Upper lobe of right lung (tissue), 1 donor: ENCODE measurements around the gene SNX33. TPM values are rescaled to one million over a fixed set of nuclear protein-coding genes. Genes with fewer than 3 reads are reported as not detected.
A peak's percentile ranks its signal among the peaks of the same experiment; 100 is the strongest.
"Not testable (repeated sequence)": the region's sequence is repeated elsewhere in the genome, so short reads cannot be mapped to it uniquely, and the experiment has no call there.

Source experiments
- ATAC-seq: fragments of 200-7000 bp; cut with Tn5 transposase; one replicate; pipeline ENCODE4 v1.9.1; 2020; ENCODE audit warnings: mild to moderate bottlenecking, moderate library complexity
- DNase-seq: peaks from one replicate; pipeline ENCODE4 v3.0.0-alpha.2; 2020
- H3K27ac ChIP-seq: fragments of 200-600 bp; one replicate; pipeline ENCODE4 v1.8.0; 2022
- H3K27me3 ChIP-seq: fragments of 200-600 bp; one replicate; pipeline ENCODE4 v1.8.0; 2022; ENCODE audit warnings: mild to moderate bottlenecking
- H3K36me3 ChIP-seq: fragments of 200-600 bp; one replicate; pipeline ENCODE4 v1.8.0; 2022
- H3K4me1 ChIP-seq: fragments of 200-600 bp; one replicate; pipeline ENCODE4 v1.8.0; 2022
- H3K4me3 ChIP-seq: fragments of 200-600 bp; one replicate; pipeline ENCODE4 v1.8.0; 2022; ENCODE audit warnings: mild to moderate bottlenecking
- H3K9me3 ChIP-seq: fragments of 200-600 bp; one replicate; pipeline ENCODE4 v1.8.0; 2022
- intact Hi-C: fragments of 100-400 bp; cut with DNase I; formaldehyde crosslinking; loops from one replicate; pipeline ENCODE4 v1.11.0; 2022
- total RNA-seq: library from RNA; stranded (reverse); fragmentation: NEBNext Ultra II Directional; extraction: Animal tissue kit (Norgen Biotek cat#: 25700); gene quantifications from one replicate; pipeline ENCODE4 v1.2.1, GENCODE V29; 2021
- TF ChIP-seq, protein P1 (sequence below): fragments of 200-600 bp; IDR thresholded peaks from one replicate; pipeline ENCODE4 v1.8.0; 2022; ENCODE audit warnings: antibody characterized with exemption
- donor health status: DM: no; HTN: yes; CAD: no; lungs with severe emphysema.

The SNX33 gene
- total RNA-seq, 1 donor from 2014 or later: 31.0 TPM

DNA sequence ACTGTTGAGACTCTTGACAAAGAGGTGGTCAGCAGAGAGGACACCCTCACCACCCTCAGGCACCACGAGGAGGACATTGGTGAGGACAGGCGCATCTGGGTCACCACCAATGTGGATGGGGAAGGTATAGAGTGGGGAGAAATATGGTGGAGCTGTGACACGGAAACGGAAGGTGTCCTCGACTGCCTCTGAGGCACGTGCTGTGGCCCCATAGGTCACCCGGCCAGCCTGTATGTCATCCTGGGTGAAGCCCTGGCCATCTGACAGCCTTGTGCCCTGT lies 40.5 kb downstream of the SNX33 start:
- TF ChIP-seq, protein P1, sequence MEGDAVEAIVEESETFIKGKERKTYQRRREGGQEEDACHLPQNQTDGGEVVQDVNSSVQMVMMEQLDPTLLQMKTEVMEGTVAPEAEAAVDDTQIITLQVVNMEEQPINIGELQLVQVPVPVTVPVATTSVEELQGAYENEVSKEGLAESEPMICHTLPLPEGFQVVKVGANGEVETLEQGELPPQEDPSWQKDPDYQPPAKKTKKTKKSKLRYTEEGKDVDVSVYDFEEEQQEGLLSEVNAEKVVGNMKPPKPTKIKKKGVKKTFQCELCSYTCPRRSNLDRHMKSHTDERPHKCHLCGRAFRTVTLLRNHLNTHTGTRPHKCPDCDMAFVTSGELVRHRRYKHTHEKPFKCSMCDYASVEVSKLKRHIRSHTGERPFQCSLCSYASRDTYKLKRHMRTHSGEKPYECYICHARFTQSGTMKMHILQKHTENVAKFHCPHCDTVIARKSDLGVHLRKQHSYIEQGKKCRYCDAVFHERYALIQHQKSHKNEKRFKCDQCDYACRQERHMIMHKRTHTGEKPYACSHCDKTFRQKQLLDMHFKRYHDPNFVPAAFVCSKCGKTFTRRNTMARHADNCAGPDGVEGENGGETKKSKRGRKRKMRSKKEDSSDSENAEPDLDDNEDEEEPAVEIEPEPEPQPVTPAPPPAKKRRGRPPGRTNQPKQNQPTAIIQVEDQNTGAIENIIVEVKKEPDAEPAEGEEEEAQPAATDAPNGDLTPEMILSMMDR: no peak
- no peak overlapping the region for H3K27ac ChIP-seq
- DNase-seq: no peak
- intact Hi-C loops: no loop called here
- ATAC-seq: no peak
- no peaks in the 10 kb centered on the region for H3K27me3 ChIP-seq
- peaks cover 7% of the 10 kb centered on the region for H3K4me1 ChIP-seq
- no peaks in the 10 kb centered on the region for H3K9me3 ChIP-seq
- H3K4me3 ChIP-seq: no peak overlapping the region
- no peaks in the 10 kb centered on the region for H3K36me3 ChIP-seq

DNA sequence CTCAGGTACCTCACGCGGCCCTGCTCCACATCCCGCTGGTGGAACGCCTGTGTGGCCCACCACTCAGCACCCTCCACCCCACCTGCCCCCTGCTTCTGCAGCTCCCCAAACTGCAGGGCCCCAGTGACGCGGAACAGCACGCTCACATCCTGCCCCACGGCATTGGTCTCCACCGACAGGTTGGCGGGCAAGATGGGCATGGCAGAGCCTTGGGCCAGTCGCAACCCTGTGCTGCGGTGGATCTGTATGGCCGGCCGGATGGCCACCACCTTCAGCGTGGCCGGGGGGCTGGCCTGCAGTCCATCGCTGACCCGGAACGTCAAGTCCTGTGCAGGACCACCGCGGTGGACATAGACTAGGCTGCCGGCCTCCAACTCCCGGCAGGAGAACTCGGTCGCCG lies 41.1 kb downstream of the SNX33 start:
- intact Hi-C loops: no loop called here
- Histone ChIP-seq H3K9me3 (no peaks in the 10 kb centered on the region), H3K36me3 (no peaks in the 10 kb centered on the region), H3K27ac (no peak overlapping the region), H3K27me3 (no peaks in the 10 kb centered on the region), H3K4me1 (peaks cover 6% of the 10 kb centered on the region), H3K4me3 (no peak overlapping the region)
- TF ChIP-seq, protein P1: no peak
- DNase-seq (no peak), ATAC-seq (no peak)

DNA sequence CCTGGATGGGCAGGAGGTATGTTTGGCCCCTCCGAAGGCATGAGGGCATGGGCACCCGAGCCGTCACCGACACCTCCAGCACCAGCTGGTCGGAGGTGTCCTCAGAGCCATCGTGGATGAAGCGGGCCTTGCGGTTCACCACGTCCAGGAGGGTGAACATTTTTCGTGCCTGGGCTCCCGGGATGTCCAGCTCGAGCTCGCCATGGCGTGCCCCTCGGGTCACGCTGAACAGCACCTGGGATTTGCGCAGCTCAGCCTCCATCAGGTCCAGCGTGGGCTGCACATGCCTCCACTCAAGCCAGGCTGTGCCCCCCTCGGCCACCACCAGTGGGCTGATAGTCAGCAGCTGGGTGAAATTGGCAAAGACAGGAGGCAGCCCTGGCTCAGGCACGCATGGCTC lies 41.7 kb downstream of the SNX33 start:
- H3K27ac ChIP-seq, H3K4me3 ChIP-seq, H3K36me3 ChIP-seq, DNase-seq, ATAC-seq, H3K4me1 ChIP-seq, intact Hi-C loops, H3K27me3 ChIP-seq, H3K9me3 ChIP-seq: not testable (repeated sequence)

DNA sequence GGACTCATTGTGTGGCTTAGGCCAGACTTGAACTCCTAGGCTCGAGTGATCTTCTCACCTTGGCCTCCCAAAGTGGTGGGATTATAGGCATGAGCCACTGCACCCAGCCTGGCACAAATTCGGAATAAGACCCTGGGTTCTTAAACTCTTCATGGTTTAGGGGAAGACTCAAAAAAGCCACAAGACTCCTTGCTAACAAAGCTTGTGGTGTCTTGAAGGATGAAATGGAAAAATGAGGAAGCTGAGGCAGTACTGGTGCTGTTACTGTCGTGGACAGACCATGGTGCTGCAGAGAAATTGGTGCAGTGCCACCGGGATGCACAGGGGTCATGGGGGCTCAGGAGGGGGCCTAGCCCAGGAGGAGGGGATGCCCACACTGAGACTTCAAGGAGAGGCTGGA lies 44.6 kb downstream of the SNX33 start:
- intact Hi-C loops, ATAC-seq, H3K36me3 ChIP-seq, H3K27ac ChIP-seq, H3K27me3 ChIP-seq, H3K9me3 ChIP-seq, H3K4me3 ChIP-seq, DNase-seq: not testable (repeated sequence)
- H3K4me1 ChIP-seq: peaks cover 20% of the 10 kb centered on the region

DNA sequence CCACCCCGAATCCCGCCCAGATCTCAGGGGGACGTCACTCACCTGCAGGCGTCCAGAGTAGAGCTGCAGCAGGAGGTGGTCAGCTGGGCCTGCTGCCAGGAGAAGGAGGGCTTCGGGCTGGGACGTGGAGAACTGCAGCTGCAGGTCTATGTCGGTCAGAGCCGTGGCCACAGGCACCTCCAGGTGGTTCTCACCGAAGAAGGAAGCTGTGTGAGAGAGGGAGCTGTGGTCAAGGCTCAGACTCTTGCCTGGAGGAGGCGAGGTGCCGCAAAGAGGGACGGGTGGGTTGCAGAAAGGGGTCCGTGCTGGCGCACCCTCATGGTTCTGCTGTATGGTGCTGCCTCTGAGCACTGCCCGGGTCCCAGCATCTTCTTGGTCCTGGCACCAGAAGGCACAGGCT lies 45.3 kb downstream of the SNX33 start:
- intact Hi-C loops, H3K9me3 ChIP-seq, H3K27ac ChIP-seq, ATAC-seq, DNase-seq, H3K27me3 ChIP-seq, H3K4me3 ChIP-seq, H3K36me3 ChIP-seq: not testable (repeated sequence)
- H3K4me1 ChIP-seq: peaks cover 20% of the 10 kb centered on the region

DNA sequence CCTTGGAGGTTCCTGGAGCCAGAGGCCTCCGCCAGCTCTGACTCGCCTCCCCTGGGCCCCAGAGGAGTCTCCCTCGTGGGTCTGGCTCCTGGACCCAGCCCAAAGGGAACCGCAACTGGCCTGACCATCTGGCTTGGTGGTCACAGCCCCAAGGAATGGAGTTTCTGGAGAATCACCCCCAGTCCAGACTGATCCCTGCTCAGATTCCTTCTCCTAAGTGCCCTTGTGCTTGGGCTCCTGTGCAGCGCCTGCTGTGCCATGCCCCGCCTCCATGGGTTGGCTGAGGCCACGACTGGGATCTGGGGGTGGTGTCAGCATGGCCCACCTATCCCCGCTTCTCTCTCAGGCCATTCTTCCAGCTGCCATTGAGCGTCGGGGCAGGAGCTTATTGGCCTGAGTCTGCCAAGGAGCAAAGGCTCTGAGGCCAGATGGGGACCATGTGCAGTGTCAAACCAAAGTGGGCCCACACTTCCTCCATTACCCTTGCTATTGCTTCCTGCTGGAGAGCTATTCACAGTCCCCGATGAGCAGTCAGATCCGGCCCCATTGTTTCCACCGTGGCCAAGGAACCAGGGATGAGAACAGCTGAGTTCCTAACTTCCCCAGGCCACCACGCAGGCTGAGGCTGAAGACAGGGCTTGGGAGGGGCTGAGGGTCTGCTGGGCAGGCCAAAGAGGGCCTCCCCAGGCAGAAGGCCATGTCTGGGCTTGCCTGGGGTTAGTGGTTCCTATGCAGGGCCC lies 46.0 kb downstream of the SNX33 start:
- Histone ChIP-seq H3K36me3 (no peaks in the 10 kb centered on the region), H3K9me3 (no peaks in the 10 kb centered on the region), H3K27me3 (no peaks in the 10 kb centered on the region), H3K27ac (no peak overlapping the region), H3K4me1 (peaks cover 20% of the 10 kb centered on the region), H3K4me3 (no peak overlapping the region)
- TF ChIP-seq, protein P1: no peak
- DNase-seq (no peak), ATAC-seq (no peak)
- intact Hi-C loops: no loop called here

DNA sequence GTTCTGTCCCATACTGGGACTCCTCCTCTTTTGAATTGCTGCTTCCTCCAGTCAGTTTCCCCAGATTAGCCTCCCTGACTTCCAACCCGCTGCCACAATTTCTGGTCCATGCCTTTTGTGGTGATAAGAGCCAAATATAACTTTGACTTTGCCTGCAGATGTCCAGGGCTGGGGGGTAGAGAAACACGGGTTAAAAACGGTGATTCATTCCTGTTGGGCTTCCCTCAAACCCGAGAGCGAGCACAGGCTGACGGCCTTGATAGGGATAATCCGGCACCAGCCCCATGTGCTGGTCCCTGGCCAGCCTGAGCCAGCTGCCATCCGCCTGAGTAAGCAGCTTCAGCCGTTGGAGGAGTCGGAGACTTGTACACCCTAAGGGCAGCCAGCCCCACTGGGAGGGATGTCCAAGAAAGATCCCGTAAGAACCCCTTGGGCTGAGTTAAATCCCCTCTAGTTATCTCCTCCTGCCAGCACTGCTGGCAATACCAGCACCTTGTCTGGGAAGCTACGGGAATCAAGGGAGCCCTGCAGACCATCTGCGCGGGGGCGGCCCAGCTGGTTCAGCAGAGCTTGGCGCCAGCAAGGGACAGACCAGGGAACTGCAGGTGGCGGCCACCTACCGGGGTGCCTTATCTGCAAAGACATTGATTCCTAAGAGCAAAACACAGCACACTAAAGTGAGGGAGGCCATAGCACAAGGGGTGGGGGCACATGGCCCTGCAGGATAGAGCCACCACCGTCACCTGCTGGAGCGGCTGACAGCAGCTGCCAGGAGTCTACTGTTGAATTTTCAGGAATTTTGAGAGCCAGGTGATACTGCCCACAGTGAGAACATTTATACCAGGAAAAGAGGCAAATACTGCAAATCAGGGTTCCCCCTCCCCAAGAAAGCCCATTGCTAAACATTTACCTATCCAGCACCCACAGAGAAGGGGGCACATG lies 46.8 kb downstream of the SNX33 start:
- Histone ChIP-seq H3K27me3 (no peaks in the 10 kb centered on the region), H3K4me3 (no peak overlapping the region), H3K4me1 (peaks cover 20% of the 10 kb centered on the region), H3K27ac (no peak overlapping the region), H3K9me3 (no peaks in the 10 kb centered on the region), H3K36me3 (no peaks in the 10 kb centered on the region)
- intact Hi-C loops: no loop called here
- TF ChIP-seq, protein P1: peak; percentile 32
- peak; percentile 45 for ATAC-seq
- no peak for DNase-seq
